Mononuclear cell (primary cell): ENCODE data around the gene CYP2B6. TPM values are rescaled to one million over a fixed set of nuclear protein-coding genes. Genes with fewer than 3 reads are reported as not detected.
"Not testable (repeated sequence)": the region's sequence is repeated elsewhere in the genome, so short reads cannot be mapped to it uniquely, and the experiment has no call there.

ENCODE experiments used
- H3K27me3 ChIP-seq: 2 replicates; pipeline ENCODE4 v1.6.0; 2011; ENCODE audit warnings: low read length, control low read depth; ENCODE audit not compliant: insufficient read depth
- H3K4me1 ChIP-seq: 2 replicates; pipeline ENCODE4 v1.5.1; 2011; ENCODE audit warnings: mild to moderate bottlenecking, low read length, control low read depth; ENCODE audit not compliant: insufficient read depth
- H3K4me3 ChIP-seq: 2 replicates; pipeline ENCODE4 v1.5.1; 2011; ENCODE audit warnings: mild to moderate bottlenecking, low read length, moderate library complexity
- H3K9me3 ChIP-seq: 2 replicates; pipeline ENCODE4 v1.5.1; 2011; ENCODE audit warnings: low read depth, mild to moderate bottlenecking, control low read depth, low read length
- total RNA-seq: library from RNA; depleted of rRNA; stranded (reverse); fragments of >200 nt; gene quantifications from one replicate; pipeline ENCODE4 v1.2.3, GENCODE V29; 2012

The CYP2B6 gene
- total RNA-seq, 1 donor, result not detected

- H3K27me3 ChIP-seq, H3K4me3 ChIP-seq: not testable (repeated sequence)
Observed at GRCh38 chr19:41045095-41045494, 54.0 kb downstream of the CYP2B6 start.

GRCh38 chr19:41050426-41050825 lies 59.3 kb downstream of the CYP2B6 start:
- Histone ChIP-seq H3K9me3 (no peaks in the 10 kb centered on the region), H3K4me1 (no peaks in the 10 kb centered on the region), H3K27me3 (no peaks in the 10 kb centered on the region), H3K4me3 (no peak overlapping the region)

More at GRCh38 chr19:41045095-41045494, 54.0 kb downstream of the CYP2B6 start:
- H3K9me3 ChIP-seq, H3K4me1 ChIP-seq: not testable (repeated sequence)

GRCh38 chr19:41052162-41052561 lies 61.1 kb downstream of the CYP2B6 start:
- H3K9me3 ChIP-seq, H3K27me3 ChIP-seq, H3K4me1 ChIP-seq, H3K4me3 ChIP-seq: not testable (repeated sequence)

- not testable (repeated sequence) for H3K4me1 ChIP-seq, H3K27me3 ChIP-seq, H3K4me3 ChIP-seq, H3K9me3 ChIP-seq
Observed at GRCh38 chr19:41053331-41053730, 62.2 kb downstream of the CYP2B6 start.

GRCh38 chr19:41064974-41065569 lies 74.0 kb downstream of the CYP2B6 start:
- H3K4me3 ChIP-seq, result no peak overlapping the region
- peaks cover 4% of the 10 kb centered on the region for H3K27me3 ChIP-seq
- H3K4me1 ChIP-seq, result no peaks in the 10 kb centered on the region
- no peaks in the 10 kb centered on the region for H3K9me3 ChIP-seq

Other genes starting within 250 kb of the CYP2B6 start
- 0.52 TPM for gene ACTMAP, start 240.8 kb upstream of the CYP2B6 start, total RNA-seq
- gene SNRPA, start 240.1 kb upstream of the CYP2B6 start, total RNA-seq, result 26.2 TPM
- gene MIA, start 215.8 kb upstream of the CYP2B6 start, total RNA-seq, result not detected
- gene RAB4B, start 213.0 kb upstream of the CYP2B6 start, total RNA-seq, result 9.6 TPM
- gene EGLN2, start 192.1 kb upstream of the CYP2B6 start, total RNA-seq, result 52.7 TPM
- not detected for gene CYP2A6, start 140.8 kb upstream of the CYP2B6 start, total RNA-seq
- not detected for gene CYP2A7, start 109.1 kb upstream of the CYP2B6 start, total RNA-seq
- gene CYP2A13, start 97.2 kb downstream of the CYP2B6 start, total RNA-seq, result not detected
- 0.10 TPM for gene CYP2F1, start 123.2 kb downstream of the CYP2B6 start, total RNA-seq
- gene CYP2S1, start 201.9 kb downstream of the CYP2B6 start, total RNA-seq, result 2.1 TPM
- 0.31 TPM for gene AXL, start 227.9 kb downstream of the CYP2B6 start, total RNA-seq